Neural cell (in vitro differentiated cells): ENCODE results near the gene MMP28. TPM values are rescaled to one million over a fixed set of nuclear protein-coding genes. Genes with fewer than 3 reads are reported as not detected.

Experiments used
- H2AFZ ChIP-seq: fragments of 200-600, 300-800 bp; sonication (generic), shearing (Covaris generic); 2 replicates; pipeline ENCODE4 v1.6.0; 2014; ENCODE audit warnings: low read depth, mild to moderate bottlenecking, antibody characterized with exemption, low read length, moderate library complexity
- H3F3A ChIP-seq: fragments of 200-600 bp; shearing (Covaris generic); 2 replicates; pipeline ENCODE4 v1.6.1; 2016; ENCODE audit warnings: mild to moderate bottlenecking, moderate library complexity, mixed read lengths, antibody characterized with exemption, low read length; ENCODE audit not compliant: insufficient read depth, poor library complexity, severe bottlenecking
- H3K27ac ChIP-seq: fragments of 200-600, 300-800 bp; sonication (generic), shearing (Covaris generic); 2 replicates; pipeline ENCODE4 v1.5.1; 2014; ENCODE audit warnings: mild to moderate bottlenecking, low read length, moderate library complexity
- H3K27me3 ChIP-seq: fragments of 300-800, 200-600 bp; sonication (generic), shearing (Covaris generic); 2 replicates; pipeline ENCODE4 v1.6.0; 2014; ENCODE audit warnings: mild to moderate bottlenecking, low read depth, low read length, moderate library complexity; ENCODE audit not compliant: insufficient read depth
- H3K36me3 ChIP-seq: fragments of 300-800, 200-600 bp; sonication (generic), shearing (Covaris generic); 2 replicates; pipeline ENCODE4 v1.5.1; 2014; ENCODE audit warnings: mild to moderate bottlenecking, antibody characterized with exemption, low read length, moderate library complexity; ENCODE audit not compliant: insufficient read depth
- H3K4me2 ChIP-seq: fragments of 300-800, 200-600 bp; sonication (generic), shearing (Covaris generic); 2 replicates; pipeline ENCODE4 v1.6.0; 2014; ENCODE audit warnings: mild to moderate bottlenecking, low read length
- H3K4me3 ChIP-seq: fragments of 300-800, 200-600 bp; sonication (generic), shearing (Covaris generic); 2 replicates; pipeline ENCODE4 v1.5.1; 2014; ENCODE audit warnings: mild to moderate bottlenecking, low read length, moderate library complexity
- H3K79me2 ChIP-seq: fragments of 200-600 bp; shearing (Covaris generic); replicated peaks from 2 replicates; pipeline ENCODE4 v1.6.0; 2014; ENCODE audit warnings: mild to moderate bottlenecking, low read length, moderate library complexity; ENCODE audit not compliant: insufficient read depth
- H3K9ac ChIP-seq: fragments of 300-800, 200-600 bp; sonication (generic), shearing (Covaris generic); 2 replicates; pipeline ENCODE4 v1.6.1; 2016; ENCODE audit warnings: mild to moderate bottlenecking, low read length, mixed read lengths
- H3K9me2 ChIP-seq: fragments of 200-600 bp; shearing (Covaris generic); 2 replicates; pipeline ENCODE4 v1.6.1; 2016; ENCODE audit warnings: mild to moderate bottlenecking, low read length, mixed read lengths; ENCODE audit not compliant: insufficient read depth
- H3K9me3 ChIP-seq: fragments of 200-600, 300-800 bp; sonication (generic), shearing (Covaris generic); 2 replicates; pipeline ENCODE4 v1.6.1; 2016; ENCODE audit warnings: mild to moderate bottlenecking, mixed run types, low read length, moderate library complexity, mixed read lengths
- H4K20me1 ChIP-seq: fragments of 200-600 bp; shearing (Covaris generic); 2 replicates; pipeline ENCODE4 v1.6.1; 2016; ENCODE audit warnings: mild to moderate bottlenecking, mixed run types; ENCODE audit not compliant: insufficient read depth
- CTCF ChIP-seq: fragments of 450-650 bp; IDR thresholded peaks from 2 replicates; pipeline ENCODE4 v1.5.1; 2014; ENCODE audit warnings: antibody characterized with exemption, mild to moderate bottlenecking, moderate library complexity; ENCODE audit not compliant: poor library complexity, severe bottlenecking
- EP300 ChIP-seq: fragments of 450-650 bp; conservative IDR thresholded peaks from 2 replicates; pipeline ENCODE4 v1.6.1; 2014; ENCODE audit warnings: antibody characterized with exemption, mild to moderate bottlenecking, moderate library complexity; ENCODE audit not compliant: poor library complexity, severe bottlenecking
- EZH2 ChIP-seq: fragments of 200-600, 300-800 bp; shearing (Covaris generic), sonication (generic); IDR thresholded peaks from 2 replicates; pipeline ENCODE4 v1.6.1; 2014; ENCODE audit warnings: antibody characterized with exemption, low read length, borderline replicate concordance, mild to moderate bottlenecking; ENCODE audit not compliant: insufficient read depth, poor library complexity, severe bottlenecking
- MXI1 ChIP-seq: fragments of 450-650 bp; conservative IDR thresholded peaks from 2 replicates; pipeline ENCODE4 v1.6.1; 2014; ENCODE audit warnings: antibody characterized with exemption, mild to moderate bottlenecking; ENCODE audit not compliant: poor library complexity, severe bottlenecking
- POLR2AphosphoS5 ChIP-seq: IDR thresholded peaks from 2 replicates; pipeline ENCODE4 v1.6.1; 2012
- RAD21 ChIP-seq: fragments of 450-650 bp; conservative IDR thresholded peaks from 2 replicates; pipeline ENCODE4 v1.6.1; 2014; ENCODE audit warnings: antibody characterized with exemption, mild to moderate bottlenecking, moderate library complexity
- REST ChIP-seq: IDR thresholded peaks from 2 replicates; pipeline ENCODE4 v1.6.1; 2012; ENCODE audit warnings: borderline replicate concordance
- SMC3 ChIP-seq: fragments of 450-650 bp; conservative IDR thresholded peaks from 2 replicates; pipeline ENCODE4 v1.6.1; 2014; ENCODE audit warnings: antibody characterized with exemption, mild to moderate bottlenecking, moderate library complexity; ENCODE audit not compliant: poor library complexity
- TAF1 ChIP-seq: IDR thresholded peaks from 2 replicates; pipeline ENCODE4 v1.6.1; 2012; ENCODE audit warnings: low read depth
- polyA plus RNA-seq: library from polyadenylated mRNA; depleted of rRNA; stranded (reverse); fragments of >200 nt; gene quantifications from 2 replicates; pipeline ENCODE4 v1.2.3, GENCODE V29; 2014

MMP28 gene
- polyA plus RNA-seq, 1 donor from 2014 or later, result 0.31 TPM

GRCh38 chr17:35841101-35841500 is 45.7 kb upstream of the MMP28 start:
- Histone ChIP-seq H3K27ac (no peak overlapping the region), H3K9me3 (no peaks in the 10 kb centered on the region), H3K9ac (no peak overlapping the region), H3F3A (no peaks in the 10 kb centered on the region), H3K36me3 (peaks cover 10% of the 10 kb centered on the region), H3K4me2 (no peak overlapping the region), H3K27me3 (no peaks in the 10 kb centered on the region), H3K79me2 (no peaks in the 10 kb centered on the region), H3K9me2 (no peaks in the 10 kb centered on the region), H2AFZ (no peak overlapping the region), H4K20me1 (no peaks in the 10 kb centered on the region), H3K4me3 (no peak overlapping the region)
- TF ChIP-seq REST (no peak), POLR2AphosphoS5 (no peak), EP300 (no peak), TAF1 (no peak), MXI1 (no peak), SMC3 (no peak), EZH2 (no peak), RAD21 (no peak), CTCF (no peak)

GRCh38 chr17:35825206-35825605 is 29.8 kb upstream of the MMP28 start:
- Histone ChIP-seq H3K9ac (no peak overlapping the region), H3K4me2 (no peak overlapping the region), H3K79me2 (peaks cover 22% of the 10 kb centered on the region), H4K20me1 (no peaks in the 10 kb centered on the region), H2AFZ (no peak overlapping the region), H3K9me3 (no peaks in the 10 kb centered on the region), H3K4me3 (no peak overlapping the region), H3K27me3 (no peaks in the 10 kb centered on the region), H3K36me3 (peaks cover 14% of the 10 kb centered on the region), H3K9me2 (no peaks in the 10 kb centered on the region), H3F3A (no peaks in the 10 kb centered on the region), H3K27ac (no peak overlapping the region)
- TF ChIP-seq EZH2 (no peak), EP300 (no peak), REST (no peak)
